ENCODE measurements around the gene LAMA3.

The LAMA3 gene

DNA sequence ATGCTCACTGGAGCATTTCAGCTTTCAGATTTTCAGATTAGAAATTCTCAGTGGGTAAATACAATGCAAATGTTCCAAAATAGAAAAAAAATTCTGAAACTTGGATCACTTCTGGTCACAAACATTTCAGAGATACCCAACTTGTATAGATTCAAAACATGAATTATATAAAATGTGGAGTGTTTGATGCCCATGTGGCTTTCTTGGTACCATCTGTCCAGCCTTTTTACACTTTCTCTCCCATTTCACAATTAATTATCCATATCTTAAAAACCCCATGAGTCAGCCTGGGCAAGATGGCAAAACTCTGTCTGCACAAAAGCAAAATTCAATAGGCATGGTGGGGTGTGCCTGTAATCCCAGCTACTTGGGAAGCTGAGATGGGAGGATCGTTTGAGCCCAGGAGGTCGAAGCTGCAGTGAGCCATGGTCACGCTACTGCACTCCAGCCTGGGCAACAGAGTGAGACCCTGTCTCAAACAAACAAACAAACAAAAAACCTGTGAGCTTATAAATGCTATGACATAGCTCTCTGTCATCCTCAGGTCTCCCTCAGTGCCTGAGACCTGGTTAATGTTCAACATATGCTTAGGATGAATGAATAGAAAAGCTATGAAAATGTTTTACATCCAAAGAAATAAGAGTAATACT lies 179.0 kb downstream of the LAMA3 start:
- Mint-ChIP-seq H3K27me3 (no peaks in the 10 kb centered on the region), H3K36me3 (no peaks in the 10 kb centered on the region), H3K4me1 (peaks cover 40 to 74% of the 10 kb centered on the region in 2 donors), H3K27ac (no peak overlapping the region), H3K4me3 (no peak overlapping the region), H3K9me3 (no peaks in the 10 kb centered on the region)
- DNase-seq (no peak), ATAC-seq (replicated peaks) (no peak)

GRCh38 chr18:23870676-23871380 lies 181.6 kb downstream of the LAMA3 start:
- Mint-ChIP-seq H3K36me3 (no peaks in the 10 kb centered on the region), H3K27ac (peak overlapping the region; percentile 88), H3K27me3 (no peaks in the 10 kb centered on the region), H3K9me3 (no peaks in the 10 kb centered on the region), H3K4me3 (peak overlapping the region; percentile 2 to 65), H3K4me1 (peaks cover 25 to 48% of the 10 kb centered on the region in 2 donors)
- DNase-seq (no peak), ATAC-seq (replicated peaks) (peak; percentile 46 to 57)

GRCh38 chr18:23871410-23871809 lies 182.2 kb downstream of the LAMA3 start:
- DNase-seq: peak; percentile 49
- Mint-ChIP-seq H3K36me3 (no peaks in the 10 kb centered on the region), H3K27ac (peak overlapping the region; percentile 88), H3K9me3 (no peaks in the 10 kb centered on the region), H3K4me1 (peaks cover 21 to 42% of the 10 kb centered on the region in 2 donors), H3K4me3 (peak overlapping the region; percentile 2 to 65), H3K27me3 (no peaks in the 10 kb centered on the region)
- ATAC-seq (replicated peaks): peak; percentile 98 to 99

- Mint-ChIP-seq H3K4me1 (peaks cover 16 to 28% of the 10 kb centered on the region in 2 donors), H3K4me3 (no peak overlapping the region), H3K27ac (no peak overlapping the region), H3K9me3 (no peaks in the 10 kb centered on the region), H3K27me3 (no peaks in the 10 kb centered on the region), H3K36me3 (no peaks in the 10 kb centered on the region)
- DNase-seq (no peak), ATAC-seq (replicated peaks) (no peak)
Observed at GRCh38 chr18:23872701-23873550, 183.7 kb downstream of the LAMA3 start.

GRCh38 chr18:23875966-23876895 lies 187.0 kb downstream of the LAMA3 start:
- Mint-ChIP-seq H3K27me3 (peaks cover 0 to 4% of the 10 kb centered on the region in 2 donors), H3K36me3 (peaks cover 0 to 1% of the 10 kb centered on the region in 2 donors), H3K27ac (no peak overlapping the region), H3K9me3 (no peaks in the 10 kb centered on the region), H3K4me3 (no peak overlapping the region), H3K4me1 (peaks cover 8 to 19% of the 10 kb centered on the region in 2 donors)
- DNase-seq (no peak), ATAC-seq (replicated peaks) (no peak)

DNA sequence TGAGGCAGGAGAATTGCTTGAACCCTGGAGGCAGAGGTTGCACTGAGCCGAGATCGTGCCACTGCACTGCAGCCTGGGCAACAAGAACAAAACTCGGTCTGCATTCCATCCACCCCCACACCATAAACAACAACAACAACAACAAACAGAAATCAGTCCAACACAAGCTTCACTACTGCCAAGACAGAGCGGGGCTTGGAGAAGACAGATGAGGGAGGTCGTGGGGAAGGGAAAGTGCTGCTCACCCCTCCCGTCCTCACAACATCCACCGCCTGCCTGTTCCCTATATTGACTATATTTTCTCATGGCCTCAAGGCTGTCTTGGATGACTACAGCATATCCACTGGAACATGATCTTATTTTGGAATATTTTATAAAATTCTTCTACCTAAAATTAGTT lies 187.7 kb downstream of the LAMA3 start:
- Mint-ChIP-seq H3K4me3 (no peak overlapping the region), H3K9me3 (no peaks in the 10 kb centered on the region), H3K27me3 (peaks cover 0 to 4% of the 10 kb centered on the region in 2 donors), H3K27ac (no peak overlapping the region), H3K36me3 (peaks cover 0 to 1% of the 10 kb centered on the region in 2 donors), H3K4me1 (peaks cover 3 to 12% of the 10 kb centered on the region in 2 donors)
- ATAC-seq (replicated peaks) (no peak), DNase-seq (no peak)

- no peak overlapping the region for H3K4me3 Mint-ChIP-seq
- peaks cover 0 to 1% of the 10 kb centered on the region in 2 donors for H3K36me3 Mint-ChIP-seq
- no peak for DNase-seq
- H3K9me3 Mint-ChIP-seq: no peaks in the 10 kb centered on the region
- H3K4me1 Mint-ChIP-seq: peaks cover 3 to 7% of the 10 kb centered on the region in 2 donors
- ATAC-seq (replicated peaks): no peak
- no peak overlapping the region for H3K27ac Mint-ChIP-seq
- peaks cover 0 to 4% of the 10 kb centered on the region in 2 donors for H3K27me3 Mint-ChIP-seq
Observed at GRCh38 chr18:23877371-23877770, 188.1 kb downstream of the LAMA3 start.

- no peak for DNase-seq
- Mint-ChIP-seq H3K4me3 (no peak overlapping the region), H3K27me3 (peaks cover 0 to 4% of the 10 kb centered on the region in 2 donors), H3K36me3 (peaks cover 0 to 1% of the 10 kb centered on the region in 2 donors), H3K4me1 (no peaks in the 10 kb centered on the region), H3K27ac (no peak overlapping the region), H3K9me3 (no peaks in the 10 kb centered on the region)
- ATAC-seq (replicated peaks): no peak
Observed at GRCh38 chr18:23878336-23878900, 189.2 kb downstream of the LAMA3 start.

GRCh38 chr18:23879126-23879525 lies 189.9 kb downstream of the LAMA3 start:
- no peak overlapping the region for H3K4me3 Mint-ChIP-seq
- peaks cover 0 to 4% of the 10 kb centered on the region in 2 donors for H3K27me3 Mint-ChIP-seq
- DNase-seq (no peak), ATAC-seq (replicated peaks) (no peak)
- no peaks in the 10 kb centered on the region for H3K4me1 Mint-ChIP-seq
- H3K27ac Mint-ChIP-seq: peak overlapping the region; percentile 16
- peaks cover 0 to 1% of the 10 kb centered on the region in 2 donors for H3K36me3 Mint-ChIP-seq
- no peaks in the 10 kb centered on the region for H3K9me3 Mint-ChIP-seq

DNA sequence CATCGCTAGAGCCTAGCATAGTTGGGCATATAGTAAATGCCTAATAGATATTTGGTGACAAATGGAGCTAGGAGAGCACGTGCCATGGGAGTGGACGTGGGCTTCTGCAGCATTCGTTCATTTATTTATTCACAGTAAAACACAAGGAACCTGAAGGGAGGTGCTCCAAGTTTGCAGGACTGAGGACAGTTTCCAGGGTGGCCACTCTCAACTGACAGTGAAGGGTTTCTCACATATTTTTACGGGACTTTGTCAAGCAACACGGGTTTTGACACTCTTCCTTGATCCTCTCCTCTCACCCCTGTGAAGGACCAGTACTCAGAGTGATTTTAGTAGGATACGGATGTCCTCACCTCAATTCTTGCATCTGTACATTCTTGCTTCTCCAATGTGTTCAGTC lies 190.3 kb downstream of the LAMA3 start:
- no peaks in the 10 kb centered on the region for H3K4me1 Mint-ChIP-seq
- no peak overlapping the region for H3K4me3 Mint-ChIP-seq
- ATAC-seq (replicated peaks) (no peak), DNase-seq (no peak)
- peaks cover 0 to 1% of the 10 kb centered on the region in 2 donors for H3K36me3 Mint-ChIP-seq
- no peaks in the 10 kb centered on the region for H3K9me3 Mint-ChIP-seq
- peaks cover 0 to 4% of the 10 kb centered on the region in 2 donors for H3K27me3 Mint-ChIP-seq
- H3K27ac Mint-ChIP-seq: no peak overlapping the region

GRCh38 chr18:23879966-23880565 lies 190.8 kb downstream of the LAMA3 start:
- peaks cover 0 to 4% of the 10 kb centered on the region in 2 donors for H3K27me3 Mint-ChIP-seq
- H3K4me3 Mint-ChIP-seq: no peak overlapping the region

DNA sequence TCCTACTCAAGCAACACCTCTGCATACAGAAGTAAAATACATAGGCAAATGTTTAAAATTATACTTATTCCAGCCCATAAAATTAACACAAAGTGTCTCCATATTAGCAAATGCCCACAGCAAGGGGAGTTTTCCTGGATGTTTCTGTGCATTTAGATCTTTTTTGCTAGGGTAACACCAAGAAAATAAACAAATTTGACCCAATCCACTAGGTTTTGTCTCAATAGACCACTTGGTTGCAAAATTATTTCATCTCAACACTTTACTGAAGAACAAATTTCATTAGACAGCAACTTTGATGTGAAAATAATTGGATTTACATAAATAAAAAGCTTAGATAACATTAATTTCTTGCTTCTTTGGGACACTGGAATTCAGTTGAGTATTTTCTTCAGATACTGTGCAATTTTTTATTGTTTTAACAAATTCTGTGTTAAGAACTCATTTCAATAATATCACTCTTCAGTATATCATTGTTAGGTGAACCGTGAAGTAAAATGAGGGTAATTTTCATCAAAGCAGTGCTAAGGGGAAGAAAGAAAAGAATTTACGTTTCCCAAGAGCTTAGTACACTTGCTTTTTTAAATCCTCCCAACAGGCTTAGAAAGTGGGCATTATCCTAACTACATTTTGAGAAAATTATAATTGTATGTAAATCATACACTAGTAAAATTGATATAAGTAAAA lies 191.8 kb downstream of the LAMA3 start:
- no peaks in the 10 kb centered on the region for H3K9me3 Mint-ChIP-seq
- DNase-seq: no peak
- H3K27ac Mint-ChIP-seq: no peak overlapping the region

More at GRCh38 chr18:23879966-23880565, 190.8 kb downstream of the LAMA3 start:
- no peak overlapping the region for H3K27ac Mint-ChIP-seq
- peaks cover 0 to 1% of the 10 kb centered on the region in 2 donors for H3K36me3 Mint-ChIP-seq
- peaks cover 2 to 4% of the 10 kb centered on the region in 2 donors for H3K4me1 Mint-ChIP-seq
- DNase-seq (no peak), ATAC-seq (replicated peaks) (no peak)
- H3K9me3 Mint-ChIP-seq: no peaks in the 10 kb centered on the region

More for the DNA sequence above, 191.8 kb downstream of the LAMA3 start:
- ATAC-seq (replicated peaks): no peak
- Mint-ChIP-seq H3K4me1 (peaks cover 6 to 8% of the 10 kb centered on the region in 2 donors), H3K36me3 (peaks cover 0 to 1% of the 10 kb centered on the region in 2 donors), H3K4me3 (no peak overlapping the region), H3K27me3 (peaks cover 0 to 4% of the 10 kb centered on the region in 2 donors)

All from stimulated activated naive B cell treated with anti-CD40 and anti-IgM and Interleukin-4, amounts not matched to agents 10 μg/mL and 1 μg/mL and 100 μg/mL, for 72 hours (primary cell).